Measurements from ENCODE around the gene ICAM2.
A peak's percentile ranks its signal among the peaks of the same experiment; 100 is the strongest.

ICAM2 gene

DNA sequence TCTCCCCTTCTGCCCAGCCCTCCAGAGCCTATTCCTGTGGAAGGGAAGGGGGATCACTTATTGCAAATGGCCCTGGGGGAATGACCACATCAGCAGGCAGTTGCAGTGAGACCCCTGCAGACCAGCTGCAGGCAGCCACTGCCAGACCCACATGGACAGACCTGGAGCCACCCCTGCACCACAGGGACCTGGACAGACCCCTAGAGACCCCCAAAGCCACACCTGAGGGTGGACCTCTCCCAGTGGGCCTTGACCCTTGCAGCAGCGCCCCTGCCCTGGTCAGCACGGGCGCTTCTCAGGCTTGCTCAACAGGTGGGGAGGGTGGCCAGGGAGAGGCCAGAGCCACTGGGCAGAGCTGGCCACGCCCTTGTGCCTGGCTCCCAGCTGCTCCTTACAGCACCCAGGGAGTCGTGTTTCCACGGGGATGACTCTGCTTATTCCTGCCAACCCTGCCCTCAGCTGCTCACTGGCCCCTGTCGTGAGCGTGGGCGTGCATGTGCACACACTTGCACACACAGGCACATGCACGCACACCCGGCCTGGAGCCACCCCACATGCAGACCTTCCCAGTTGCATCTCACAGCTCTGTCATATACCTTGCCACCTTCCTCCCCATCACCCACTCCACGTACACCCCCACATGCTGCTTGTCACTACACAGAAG, 46.4 kb downstream of the ICAM2 start:
- no peak for DNase-seq

DNA sequence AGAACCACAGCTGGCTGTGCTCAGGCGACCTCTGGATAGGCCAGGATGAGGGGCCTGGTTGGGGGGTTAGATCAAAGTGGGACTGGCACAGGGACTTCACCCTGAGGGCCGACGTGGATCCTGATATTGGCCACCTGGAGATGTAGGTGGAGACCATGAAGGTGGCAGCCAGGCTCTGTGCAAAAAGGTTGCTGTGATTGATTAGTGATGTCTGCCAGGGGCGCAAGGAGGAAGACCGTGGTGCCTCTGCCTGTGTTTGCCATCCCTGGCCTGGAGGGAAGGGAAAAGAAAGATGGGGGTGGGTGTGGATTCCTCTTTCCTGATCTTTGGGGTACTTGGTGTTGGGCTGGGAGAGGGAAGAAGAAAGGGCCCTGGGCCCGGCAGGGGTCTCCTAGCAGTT, 47.2 kb downstream of the ICAM2 start:
- no peak for DNase-seq

- no peak for DNase-seq
These were observed 47.6 kb downstream of the ICAM2 start, which contains the start of gene SCN4A for GRCh38 chr17:63972796-63973195. Gene SCN4A (minus strand): TSS chr17:63972918. CDS start chr17:63972841, 77 bp downstream.

GRCh38 chr17:63969278-63969677, 51.2 kb downstream of the ICAM2 start:
- no peak for DNase-seq

GRCh38 chr17:63967953-63968352, 52.5 kb downstream of the ICAM2 start:
- DNase-seq: no peak

DNA sequence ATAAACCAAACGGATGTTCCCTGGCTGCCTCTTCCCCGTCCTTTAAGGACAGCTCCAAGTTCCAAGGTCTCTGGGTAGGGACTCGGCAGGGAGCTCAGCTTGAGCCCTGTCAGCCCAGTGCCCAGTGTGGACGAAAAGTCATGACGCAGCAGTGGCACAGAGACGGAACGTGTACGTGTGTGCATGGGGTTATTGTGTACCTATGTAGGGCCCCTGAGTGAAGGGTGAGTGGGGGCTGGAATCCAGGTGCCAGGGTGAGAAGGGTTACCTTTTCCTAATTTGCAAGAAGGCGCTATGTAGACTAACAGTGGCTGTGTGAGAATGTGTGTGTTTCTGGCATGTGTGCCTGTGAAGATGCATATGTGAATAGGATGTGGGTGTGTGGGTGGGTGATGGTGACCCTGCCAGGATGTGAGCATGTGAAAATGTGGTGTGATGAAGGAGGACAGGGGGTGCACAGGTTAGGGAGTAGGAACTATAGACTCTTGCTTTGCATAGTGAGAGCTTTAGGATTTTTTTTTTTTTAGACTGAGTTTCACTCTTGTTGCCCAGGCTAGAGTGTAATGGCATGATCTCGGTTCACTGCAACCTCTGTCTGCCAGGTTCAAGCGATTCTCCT, 53.7 kb downstream of the ICAM2 start:
- DNase-seq: no peak

DNA sequence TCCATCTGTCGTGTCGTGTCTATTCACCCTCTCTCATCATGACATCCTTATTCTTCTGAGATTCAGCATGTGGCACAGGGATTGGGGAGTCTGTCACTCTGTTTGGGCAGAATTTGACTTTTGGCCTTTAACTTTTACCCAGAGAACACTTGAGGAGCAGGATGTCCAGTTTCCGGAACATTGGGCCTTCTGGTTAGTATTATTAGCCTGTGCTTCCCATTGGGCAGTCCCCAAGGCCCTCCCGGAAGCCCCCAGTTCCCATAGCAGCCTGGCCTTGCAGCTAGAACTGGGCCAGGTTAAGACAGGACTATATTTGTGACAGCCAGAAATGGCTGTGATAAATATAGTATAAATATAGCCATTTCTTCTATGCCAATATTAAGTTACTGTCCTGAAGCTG, 57.3 kb downstream of the ICAM2 start:
- DNase-seq: no peak

DNA sequence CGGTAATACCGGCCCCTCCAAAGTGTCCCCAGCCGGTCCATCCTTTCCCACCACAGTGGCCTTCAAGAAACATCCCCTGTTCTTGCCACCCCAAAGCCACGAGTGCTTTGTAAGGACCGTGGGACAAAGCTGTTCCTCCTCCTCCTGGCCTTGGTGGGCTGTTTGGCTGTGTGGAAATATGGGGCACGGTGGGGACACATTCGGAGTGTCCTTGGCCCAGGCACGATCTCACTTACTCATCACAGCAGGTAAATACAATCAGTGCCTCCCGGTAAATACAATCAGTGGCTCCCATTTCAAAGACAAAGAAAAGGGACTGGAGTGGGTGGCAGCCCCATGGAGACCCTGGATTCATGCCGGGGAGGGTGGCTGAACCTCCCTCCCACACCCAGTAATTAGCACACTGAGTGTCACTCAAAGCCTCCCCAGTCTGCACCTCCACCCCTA, 58.1 kb downstream of the ICAM2 start:
- DNase-seq: no peak

GRCh38 chr17:63961355-63962212, 58.8 kb downstream of the ICAM2 start:
- DNase-seq: peak; percentile 58 to 76

DNA sequence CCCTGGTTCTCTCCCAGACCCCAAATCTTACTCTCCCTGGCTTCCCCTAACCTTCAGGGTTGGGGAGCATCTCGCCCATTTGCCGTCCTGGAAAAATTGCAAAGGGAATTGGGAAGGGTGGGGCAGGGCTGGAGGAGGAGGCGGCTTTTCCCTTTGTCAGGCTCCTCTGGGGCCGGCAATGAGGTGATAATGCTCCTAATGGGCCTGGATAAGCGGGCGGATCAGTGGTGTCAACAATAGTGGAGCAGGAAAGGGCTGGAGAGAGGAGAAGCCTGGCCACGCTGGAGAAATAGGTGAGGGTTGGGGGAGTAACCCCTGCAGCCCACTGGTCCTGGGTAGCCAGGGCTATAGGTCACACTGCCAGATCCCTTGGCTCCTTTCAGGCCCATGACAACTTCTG, 60.0 kb downstream of the ICAM2 start:
- no peak for DNase-seq

GRCh38 chr17:63960006-63960405, 60.4 kb downstream of the ICAM2 start:
- no peak for DNase-seq

DNA sequence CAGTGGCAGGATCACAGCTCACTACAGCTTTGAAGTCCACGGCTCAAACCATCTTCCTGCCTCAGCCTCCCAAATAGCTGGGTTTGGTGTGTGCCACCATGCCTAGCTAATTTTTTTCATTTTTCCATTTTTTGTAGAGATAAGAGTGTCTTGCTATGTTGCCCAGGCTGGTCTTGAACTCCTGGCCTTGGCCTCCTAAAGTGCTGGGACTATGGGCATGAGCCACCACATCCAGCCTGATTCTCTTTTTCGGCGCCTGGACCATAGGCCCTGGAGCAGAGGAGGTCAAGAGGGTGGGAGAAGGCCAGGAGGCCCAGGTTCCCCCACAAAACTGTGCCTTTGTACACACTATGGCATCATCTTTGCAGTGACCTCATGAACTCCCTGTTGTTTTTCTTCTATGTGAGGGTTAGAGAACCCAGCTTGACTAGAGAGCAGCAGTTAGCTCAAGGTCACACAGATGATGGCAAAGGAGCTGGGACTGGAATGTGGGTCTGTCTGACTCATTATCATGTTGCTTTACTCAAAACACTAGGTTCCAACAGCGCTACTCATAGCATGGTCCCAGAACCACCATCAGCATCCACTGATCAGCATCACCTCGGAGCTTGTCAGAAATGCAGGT, 64.0 kb downstream of the ICAM2 start:
- DNase-seq: no peak

DNA sequence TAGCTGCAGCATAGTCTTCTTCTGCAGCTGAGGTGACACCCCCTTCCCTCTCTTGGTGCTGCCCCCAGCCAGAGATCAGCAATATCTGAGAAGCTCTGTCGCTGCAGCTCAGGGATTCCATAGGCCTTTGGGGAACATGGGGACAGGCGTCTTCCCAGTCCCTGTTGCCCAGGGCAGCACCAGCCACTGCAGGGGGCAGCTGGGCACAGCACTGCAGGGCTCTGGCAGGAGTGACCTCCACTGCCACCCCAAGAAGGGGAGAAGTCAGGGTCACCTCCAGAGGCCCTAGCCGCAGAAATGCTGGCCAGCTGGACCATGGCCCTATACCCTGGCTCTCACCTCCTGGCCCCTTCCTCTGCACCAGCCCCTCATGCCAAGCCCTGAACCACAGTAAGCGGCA, 64.6 kb downstream of the ICAM2 start:
- DNase-seq: no peak

DNA sequence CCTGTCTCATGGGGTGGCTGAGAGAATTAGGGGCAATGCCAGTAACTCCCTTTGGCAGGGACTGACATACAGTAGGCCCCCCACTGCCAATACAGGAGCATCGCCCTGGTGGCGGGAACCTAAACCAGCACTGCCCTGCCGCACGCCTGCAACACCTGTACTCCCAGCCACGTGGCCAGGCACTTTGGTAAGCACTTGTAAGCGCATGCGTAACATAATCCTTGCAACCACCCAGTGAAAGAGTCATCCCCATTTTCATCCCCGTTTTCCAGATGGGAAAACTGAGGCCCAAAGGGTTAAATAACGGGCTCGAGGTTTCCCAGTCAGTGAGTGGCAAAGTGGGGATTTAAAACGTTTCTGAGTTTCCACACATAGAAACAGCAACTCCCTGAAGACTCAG, 65.2 kb downstream of the ICAM2 start:
- no peak for DNase-seq

GRCh38 chr17:63954402-63955063, 65.9 kb downstream of the ICAM2 start:
- DNase-seq: no peak
